ENCODE data around the gene LRP8. TPM values are rescaled to one million over a fixed set of nuclear protein-coding genes. Genes with fewer than 3 reads are reported as not detected.
A peak's percentile ranks its signal among the peaks of the same experiment; 100 is the strongest.
"Not testable (repeated sequence)": the region's sequence is repeated elsewhere in the genome, so short reads cannot be mapped to it uniquely, and the experiment has no call there.

LRP8 gene
- total and polyA plus RNA-seq, 4 donors, result 22.7 to 62.9 (median 48.1) TPM

DNA sequence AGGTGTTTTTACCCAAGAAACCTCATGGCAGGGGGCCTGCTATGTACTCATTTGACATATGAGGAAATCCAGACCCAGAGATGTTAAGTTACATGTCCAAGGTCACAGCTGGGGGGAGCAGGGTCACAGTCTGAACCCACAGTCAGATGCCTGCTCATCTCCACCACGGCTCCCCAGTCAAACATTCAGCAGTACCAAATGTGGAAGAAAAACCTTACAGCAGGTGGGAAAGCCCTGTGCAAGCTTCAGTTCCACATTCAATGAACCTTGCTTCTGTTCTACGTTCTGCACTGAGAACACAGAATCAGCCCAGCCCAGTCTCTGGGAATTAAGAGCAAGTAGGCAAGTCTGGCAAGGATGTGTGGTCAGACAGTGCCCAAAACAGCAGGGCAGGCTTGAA lies 35.2 kb downstream of the LRP8 start:
- WGBS (ENCODE audit: insufficient coverage), result 65% methylated on average over 2 of the region's 2 CpGs

DNA sequence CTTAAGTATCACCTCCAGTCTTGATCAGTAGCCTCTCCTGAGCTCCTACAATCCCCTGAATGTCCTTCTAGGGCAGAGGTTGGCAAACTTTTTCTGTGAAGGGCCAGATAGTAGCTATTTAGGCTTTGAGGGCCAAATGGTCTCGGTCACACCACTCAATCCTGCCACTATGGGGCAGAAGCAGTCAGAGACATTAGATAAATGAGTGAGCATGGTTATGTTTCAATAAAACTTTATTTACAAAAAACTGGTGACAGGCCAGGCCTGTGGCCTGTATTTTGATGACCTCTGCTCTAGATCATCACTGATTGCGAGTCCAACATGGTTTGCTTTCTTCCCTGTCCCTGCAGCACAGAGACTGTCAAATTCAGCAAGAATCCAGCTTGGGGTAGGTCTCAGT lies 36.3 kb downstream of the LRP8 start:
- DNase-seq (ENCODE audit: low read depth in 4 of 6, low spot score in 6 of 6), result no peak
- Histone ChIP-seq H3K27ac (ENCODE audit: low read depth, low read length) (no peak overlapping the region), H3K4me3 (ENCODE audit: low read depth, low read length) (no peak overlapping the region), H3K4me1 (ENCODE audit: control insufficient read depth, insufficient read depth, low read length) (peaks cover 75% of the 10 kb centered on the region), H3K36me3 (ENCODE audit: control insufficient read depth, insufficient read depth, low read length) (peaks cover 32% of the 10 kb centered on the region), H3K27me3 (ENCODE audit: control insufficient read depth, insufficient read depth, low read length) (no peaks in the 10 kb centered on the region), H3K9me3 (ENCODE audit: control insufficient read depth, insufficient read depth, low read length) (no peaks in the 10 kb centered on the region)
- WGBS (ENCODE audit: insufficient coverage), result 100% methylated on average over 1 of the region's 2 CpGs

More for the DNA sequence above, 35.2 kb downstream of the LRP8 start:
- no peak for DNase-seq (ENCODE audit: low read depth in 4 of 6, low spot score in 6 of 6)
- H3K27me3 ChIP-seq (ENCODE audit: control insufficient read depth, insufficient read depth, low read length), result no peaks in the 10 kb centered on the region
- no peak overlapping the region for H3K27ac ChIP-seq (ENCODE audit: low read depth, low read length)
- peaks cover 27% of the 10 kb centered on the region for H3K36me3 ChIP-seq (ENCODE audit: control insufficient read depth, insufficient read depth, low read length)
- H3K9me3 ChIP-seq (ENCODE audit: control insufficient read depth, insufficient read depth, low read length), result no peaks in the 10 kb centered on the region
- no peak overlapping the region for H3K4me3 ChIP-seq (ENCODE audit: low read depth, low read length)
- peaks cover 77% of the 10 kb centered on the region for H3K4me1 ChIP-seq (ENCODE audit: control insufficient read depth, insufficient read depth, low read length)

DNA sequence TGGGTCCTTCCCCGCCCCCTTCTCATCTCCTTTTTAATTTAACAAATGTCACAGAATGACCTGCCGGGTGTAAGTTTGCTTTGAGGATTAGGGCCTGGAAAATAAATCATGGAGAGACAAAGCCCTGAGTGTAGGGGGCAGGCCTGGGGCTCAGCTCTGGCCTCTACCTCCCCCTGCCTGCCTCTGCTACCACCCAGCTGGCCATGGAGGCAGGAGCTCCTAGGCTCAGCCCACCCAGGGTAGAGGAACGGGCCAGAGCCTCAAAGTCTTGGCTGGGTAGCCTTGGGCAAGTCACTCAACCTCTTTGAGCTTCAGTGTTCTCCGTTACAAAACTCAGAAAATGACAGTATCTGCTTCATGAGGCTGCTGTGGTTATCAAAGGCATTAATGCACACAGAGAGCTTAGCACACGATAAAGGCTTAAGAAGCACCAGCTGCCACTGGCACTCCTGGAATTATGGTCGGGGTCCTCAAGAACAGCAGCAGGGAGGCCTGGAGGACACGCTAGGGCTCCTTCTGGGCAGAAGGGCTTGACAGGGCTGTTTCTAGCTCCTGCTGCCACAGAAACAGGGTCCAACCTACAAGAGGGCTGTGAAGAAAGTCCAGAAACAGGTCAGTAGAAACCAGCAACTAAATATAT lies 39.0 kb downstream of the LRP8 start:
- no peak overlapping the region for H3K4me3 ChIP-seq (ENCODE audit: low read depth, low read length)
- no peaks in the 10 kb centered on the region for H3K27me3 ChIP-seq (ENCODE audit: control insufficient read depth, insufficient read depth, low read length)
- 38% methylated on average over 5 of the region's 7 CpGs for WGBS (ENCODE audit: insufficient coverage)
- H3K36me3 ChIP-seq (ENCODE audit: control insufficient read depth, insufficient read depth, low read length), result peaks cover 39% of the 10 kb centered on the region
- H3K4me1 ChIP-seq (ENCODE audit: control insufficient read depth, insufficient read depth, low read length), result peaks cover 59% of the 10 kb centered on the region
- H3K9me3 ChIP-seq (ENCODE audit: control insufficient read depth, insufficient read depth, low read length), result no peaks in the 10 kb centered on the region
- DNase-seq (ENCODE audit: low read depth in 4 of 6, low spot score in 6 of 6), result no peak
- peak overlapping the region; percentile 8 for H3K27ac ChIP-seq (ENCODE audit: low read depth, low read length)

GRCh38 chr1:53288002-53288789 lies 39.7 kb downstream of the LRP8 start:
- Histone ChIP-seq H3K4me1 (ENCODE audit: control insufficient read depth, insufficient read depth, low read length) (peaks cover 53% of the 10 kb centered on the region), H3K27ac (ENCODE audit: low read depth, low read length) (peak overlapping the region; percentile 8), H3K27me3 (ENCODE audit: control insufficient read depth, insufficient read depth, low read length) (no peaks in the 10 kb centered on the region), H3K4me3 (ENCODE audit: low read depth, low read length) (no peak overlapping the region), H3K36me3 (ENCODE audit: control insufficient read depth, insufficient read depth, low read length) (peaks cover 39% of the 10 kb centered on the region), H3K9me3 (ENCODE audit: control insufficient read depth, insufficient read depth, low read length) (no peaks in the 10 kb centered on the region)
- DNase-seq (ENCODE audit: low read depth in 4 of 6, low spot score in 6 of 6), result peak in 2 of 6 donors; percentile 83 to 95
- WGBS (ENCODE audit: insufficient coverage), result 18% methylated on average over 9 of the region's 18 CpGs

- H3K4me3 ChIP-seq (ENCODE audit: low read depth, low read length), result no peak overlapping the region
- WGBS (ENCODE audit: insufficient coverage), result 0% methylated on average over 1 of the region's 4 CpGs
- H3K27ac ChIP-seq (ENCODE audit: low read depth, low read length), result no peak overlapping the region
- peaks cover 47% of the 10 kb centered on the region for H3K36me3 ChIP-seq (ENCODE audit: control insufficient read depth, insufficient read depth, low read length)
- H3K4me1 ChIP-seq (ENCODE audit: control insufficient read depth, insufficient read depth, low read length), result peaks cover 45% of the 10 kb centered on the region
- no peaks in the 10 kb centered on the region for H3K9me3 ChIP-seq (ENCODE audit: control insufficient read depth, insufficient read depth, low read length)
- peak in 2 of 6 donors; percentile 72 to 90 for DNase-seq (ENCODE audit: low read depth in 4 of 6, low spot score in 6 of 6)
- H3K27me3 ChIP-seq (ENCODE audit: control insufficient read depth, insufficient read depth, low read length), result no peaks in the 10 kb centered on the region
Observed at GRCh38 chr1:53286955-53287354, 40.9 kb downstream of the LRP8 start.

GRCh38 chr1:53285969-53286760 lies 41.7 kb downstream of the LRP8 start:
- no peak overlapping the region for H3K27ac ChIP-seq (ENCODE audit: low read depth, low read length)
- H3K27me3 ChIP-seq (ENCODE audit: control insufficient read depth, insufficient read depth, low read length), result no peaks in the 10 kb centered on the region
- 26% methylated on average over 4 of the region's 8 CpGs for WGBS (ENCODE audit: insufficient coverage)
- no peaks in the 10 kb centered on the region for H3K9me3 ChIP-seq (ENCODE audit: control insufficient read depth, insufficient read depth, low read length)
- peaks cover 49% of the 10 kb centered on the region for H3K4me1 ChIP-seq (ENCODE audit: control insufficient read depth, insufficient read depth, low read length)
- no peak overlapping the region for H3K4me3 ChIP-seq (ENCODE audit: low read depth, low read length)
- no peak for DNase-seq (ENCODE audit: low read depth in 4 of 6, low spot score in 6 of 6)
- peaks cover 41% of the 10 kb centered on the region for H3K36me3 ChIP-seq (ENCODE audit: control insufficient read depth, insufficient read depth, low read length)

DNA sequence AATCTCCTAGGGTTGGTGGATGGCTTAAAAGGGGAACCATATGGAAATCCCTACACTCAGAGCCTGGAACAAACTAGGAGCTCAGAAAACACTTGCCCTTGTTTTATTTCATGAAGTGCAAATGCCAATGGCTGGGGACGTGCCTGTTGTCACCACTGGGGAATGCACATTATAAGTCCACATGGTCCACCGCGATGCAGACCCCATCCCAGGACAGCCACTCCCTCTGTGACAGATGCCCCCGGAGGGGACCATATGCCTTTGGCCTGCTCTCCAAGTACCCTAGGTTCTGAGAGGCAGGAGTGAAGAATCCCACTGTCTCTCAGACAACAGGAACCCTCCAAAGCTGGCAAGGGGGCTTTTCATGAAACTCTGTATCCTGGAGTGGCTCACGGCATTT lies 42.3 kb downstream of the LRP8 start:
- WGBS (ENCODE audit: insufficient coverage), result 29% methylated on average over 2 of the region's 5 CpGs
- peaks cover 48% of the 10 kb centered on the region for H3K4me1 ChIP-seq (ENCODE audit: control insufficient read depth, insufficient read depth, low read length)

GRCh38 chr1:53284224-53285020 lies 43.4 kb downstream of the LRP8 start:
- no peaks in the 10 kb centered on the region for H3K9me3 ChIP-seq (ENCODE audit: control insufficient read depth, insufficient read depth, low read length)
- H3K36me3 ChIP-seq (ENCODE audit: control insufficient read depth, insufficient read depth, low read length), result peaks cover 50% of the 10 kb centered on the region
- no peak overlapping the region for H3K27ac ChIP-seq (ENCODE audit: low read depth, low read length)
- no peaks in the 10 kb centered on the region for H3K27me3 ChIP-seq (ENCODE audit: control insufficient read depth, insufficient read depth, low read length)
- WGBS (ENCODE audit: insufficient coverage), result 92% methylated on average over 4 of the region's 8 CpGs
- H3K4me1 ChIP-seq (ENCODE audit: control insufficient read depth, insufficient read depth, low read length), result peaks cover 47% of the 10 kb centered on the region
- no peak overlapping the region for H3K4me3 ChIP-seq (ENCODE audit: low read depth, low read length)
- no peak for DNase-seq (ENCODE audit: low read depth in 4 of 6, low spot score in 6 of 6)

More for the DNA sequence above, 42.3 kb downstream of the LRP8 start:
- no peaks in the 10 kb centered on the region for H3K27me3 ChIP-seq (ENCODE audit: control insufficient read depth, insufficient read depth, low read length)
- no peak overlapping the region for H3K27ac ChIP-seq (ENCODE audit: low read depth, low read length)
- H3K9me3 ChIP-seq (ENCODE audit: control insufficient read depth, insufficient read depth, low read length), result no peaks in the 10 kb centered on the region
- H3K4me3 ChIP-seq (ENCODE audit: low read depth, low read length), result no peak overlapping the region
- peaks cover 44% of the 10 kb centered on the region for H3K36me3 ChIP-seq (ENCODE audit: control insufficient read depth, insufficient read depth, low read length)
- DNase-seq (ENCODE audit: low read depth in 4 of 6, low spot score in 6 of 6), result no peak

DNA sequence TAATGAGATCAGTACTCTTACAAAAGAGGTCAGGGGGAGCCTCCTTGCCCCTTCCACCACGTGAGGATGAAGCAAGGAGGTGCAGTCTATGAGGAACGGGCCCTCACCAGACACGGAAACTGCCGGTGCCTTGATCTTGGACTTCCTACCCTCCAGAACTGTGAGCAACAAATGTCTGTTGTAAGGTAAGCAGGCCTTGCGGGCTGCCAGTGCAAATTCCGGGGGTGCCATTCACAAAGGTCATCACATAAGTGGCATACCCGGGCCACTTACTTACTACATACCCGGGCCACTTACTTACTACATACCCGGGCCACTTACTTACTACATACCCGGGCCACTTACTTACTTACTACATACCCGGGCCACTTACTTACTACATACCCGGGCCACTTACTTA lies 44.7 kb downstream of the LRP8 start:
- no CpG with 5 or more reads among the region's 12 CpGs for WGBS (ENCODE audit: insufficient coverage)
- not testable (repeated sequence) for H3K27me3 ChIP-seq (ENCODE audit: control insufficient read depth, insufficient read depth, low read length); DNase-seq (ENCODE audit: low read depth in 4 of 6, low spot score in 6 of 6); H3K9me3 ChIP-seq (ENCODE audit: control insufficient read depth, insufficient read depth, low read length); H3K4me3 ChIP-seq (ENCODE audit: low read depth, low read length); H3K27ac ChIP-seq (ENCODE audit: low read depth, low read length)
- Histone ChIP-seq H3K4me1 (ENCODE audit: control insufficient read depth, insufficient read depth, low read length) (peaks cover 37% of the 10 kb centered on the region), H3K36me3 (ENCODE audit: control insufficient read depth, insufficient read depth, low read length) (peaks cover 44% of the 10 kb centered on the region)

All from spinal cord (tissue), 10 donors.